GM12878 (cell line): Measurements from ENCODE around the gene ATP1A1. TPM values are rescaled to one million over a fixed set of nuclear protein-coding genes. Genes with fewer than 3 reads are reported as not detected.

Experiments used
- ATAC-seq: fragments of 200-7000 bp; cut with Tn5 transposase; 3 replicates; pipeline ENCODE4 v1.9.1; 2020; ENCODE audit warnings: mild to moderate bottlenecking, moderate library complexity
- BruUV-seq: library from RNA; stranded (reverse); fragments of 400-500 nt; replicated peaks from 2 replicates; lab custom pipeline; 2021; lab: Mats Ljungman, UMichigan
- CTCF ChIA-PET: fragments of 300-600 bp; sonication (Branson Sonifier 250); formaldehyde crosslinking; extraction: SDS; loops from one replicate; lab custom pipeline; 2021; ENCODE audit warnings: inconsistent platforms; lab: Yijun Ruan, JAX
- POLR2A ChIA-PET: fragments of 350-600 bp; formaldehyde crosslinking; extraction: SDS; loops from one replicate; lab custom pipeline; 2021; ENCODE audit warnings: inconsistent platforms; lab: Charles Lee
- RAD21 ChIA-PET: fragments of 300-600 bp; sonication (Branson Sonifier 250); formaldehyde crosslinking; loops from one replicate; lab custom pipeline; 2023; ENCODE audit warnings: antibody characterized with exemption; ENCODE audit not compliant: unreplicated experiment; lab: Charles Lee
- SMC1A ChIA-PET: fragments of 300-600 bp; sonication (Branson Sonifier 250); formaldehyde crosslinking; loops from one replicate; lab custom pipeline; 2023; ENCODE audit not compliant: unreplicated experiment, uncharacterized antibody; lab: Charles Lee
- DNase-seq: peaks from one replicate; pipeline ENCODE4 v3.0.0-alpha.2; 2011; ENCODE audit warnings: low read depth, low spot score
- FAIRE-seq: peaks from 3 replicates; lab custom pipeline; 2011; peaks lifted over from hg19 to GRCh38; lab: Jason Lieb, UNC
- H2AFZ ChIP-seq: 2 replicates; pipeline ENCODE4 v1.6.0; 2011; ENCODE audit warnings: low read depth, low read length, control low read depth; ENCODE audit not compliant: control insufficient read depth
- H3K27ac ChIP-seq: 2 replicates; pipeline ENCODE4 v1.5.1; 2011; ENCODE audit warnings: control low read depth; ENCODE audit not compliant: control insufficient read depth, insufficient read depth
- H3K27me3 ChIP-seq, 2 experiments: replicated peaks in 1 of 2; 2 replicates each; pipeline versions ENCODE4 v1.6.0 to v1.6.1; 2011; ENCODE audit warnings: low read length in 1 of 2; ENCODE audit not compliant: control insufficient read depth in 2 of 2, insufficient read depth in 2 of 2
- H3K36me3 ChIP-seq, 2 experiments: 2 replicates each; pipeline ENCODE4 v1.5.1; 2011; ENCODE audit warnings: low read length in 1 of 2; ENCODE audit not compliant: control insufficient read depth in 2 of 2, insufficient read depth in 2 of 2
- H3K4me1 ChIP-seq: 2 replicates; pipeline ENCODE4 v1.6.1; 2011; ENCODE audit warnings: mild to moderate bottlenecking, low read length, moderate library complexity, mixed read lengths; ENCODE audit not compliant: control insufficient read depth, insufficient read depth
- H3K4me2 ChIP-seq: 2 replicates; pipeline ENCODE4 v1.6.0; 2011; ENCODE audit warnings: control low read depth; ENCODE audit not compliant: control insufficient read depth, insufficient read depth
- H3K4me3 ChIP-seq: fragments of 200-600 bp; sonication (generic); 2 replicates; pipeline ENCODE4 v1.5.1; 2016
- H3K79me2 ChIP-seq: 2 replicates; pipeline ENCODE4 v1.6.0; 2011; ENCODE audit warnings: low read length; ENCODE audit not compliant: control insufficient read depth, insufficient read depth
- H3K9ac ChIP-seq: 2 replicates; pipeline ENCODE4 v1.8.0; 2011; ENCODE audit warnings: low read length, control low read depth, mixed read lengths; ENCODE audit not compliant: control insufficient read depth, insufficient read depth
- H3K9me3 ChIP-seq: replicated peaks from 3 replicates; pipeline ENCODE4 v1.5.1; 2011; ENCODE audit warnings: mild to moderate bottlenecking, low read length; ENCODE audit not compliant: control insufficient read depth, insufficient read depth
- H4K20me1 ChIP-seq: 2 replicates; pipeline ENCODE4 v1.6.0; 2011; ENCODE audit not compliant: control insufficient read depth, insufficient read depth
- CHD2 ChIP-seq: IDR thresholded peaks from 2 replicates; pipeline ENCODE4 v1.6.1; 2011; ENCODE audit warnings: low read depth, low read length, improper control_type of control experiment, borderline replicate concordance
- CREB1 ChIP-seq: IDR thresholded peaks from 2 replicates; pipeline ENCODE4 v1.6.1; 2012; ENCODE audit warnings: low read depth, mild to moderate bottlenecking, inconsistent platforms
- GATAD2B ChIP-seq: fragments of 450-650 bp; conservative IDR thresholded peaks from 2 replicates; pipeline ENCODE4 v1.6.1; 2017; ENCODE audit warnings: low read depth, mild to moderate bottlenecking, moderate library complexity
- HDGF ChIP-seq: fragments of 450-650 bp; IDR thresholded peaks from 2 replicates; pipeline ENCODE4 v1.6.1; 2016; ENCODE audit warnings: antibody characterized with exemption
- IKZF2 ChIP-seq, 2 experiments: fragments of 450-650 bp; IDR thresholded peaks; 2 replicates each; pipeline ENCODE4 v1.6.1; 2017; ENCODE audit warnings: mild to moderate bottlenecking in 2 of 2, moderate library complexity in 2 of 2
- MAX ChIP-seq: IDR thresholded peaks from 2 replicates; pipeline ENCODE4 v1.6.1; 2012; ENCODE audit warnings: low read depth, low read length, improper control_type of control experiment
- MYB ChIP-seq: fragments of 150-350 bp; IDR thresholded peaks from 2 replicates; pipeline ENCODE4 v1.6.1; 2014; ENCODE audit warnings: mild to moderate bottlenecking, low read depth, low read length, borderline replicate concordance
- POLR2A ChIP-seq: IDR thresholded peaks from 2 replicates; pipeline ENCODE4 v1.6.1; 2011; ENCODE audit warnings: low read depth, mild to moderate bottlenecking, low read length
- STAT1 ChIP-seq: fragments of 450-650 bp; conservative IDR thresholded peaks from 2 replicates; pipeline ENCODE4 v1.6.1; 2014; ENCODE audit warnings: antibody characterized with exemption, mild to moderate bottlenecking
- TCF3 ChIP-seq: IDR thresholded peaks from 2 replicates; pipeline ENCODE4 v1.6.1; 2012; ENCODE audit warnings: low read depth, mild to moderate bottlenecking, low read length, borderline replicate concordance; ENCODE audit not compliant: insufficient read depth
- YY1 ChIP-seq: IDR thresholded peaks from 2 replicates; pipeline ENCODE4 v1.6.1; 2011; ENCODE audit warnings: low read depth, mild to moderate bottlenecking, low read length
- ZNF24 ChIP-seq: fragments of 450-650 bp; IDR thresholded peaks from 2 replicates; pipeline ENCODE4 v1.6.1; 2017; ENCODE audit warnings: antibody characterized with exemption, mild to moderate bottlenecking
- WGBS: methylation state at CpG from one replicate; pipeline ENCODE4 v1.1.6; 2016; ENCODE audit warnings: low lambda C conversion rate; ENCODE audit not compliant: insufficient replicate concordance, insufficient coverage; ENCODE audit errors: missing lambda C conversion rate; 5-methylcytosine and 5-hydroxymethylcytosine counted together
- in situ Hi-C: fragments of 300-500 bp; cut with MboI; formaldehyde crosslinking; loops from 9 replicates; pipeline ENCODE4 v1.14.3; 2018; ENCODE audit warnings: mixed read lengths
- intact Hi-C: fragments of 100-400 bp; cut with micrococcal nuclease; formaldehyde crosslinking; loops from one replicate; pipeline ENCODE4 v1.14.2; 2022; ENCODE audit not compliant: unreplicated experiment
- polyA plus RNA-seq, 11 experiments: library from polyadenylated mRNA; depleted of rRNA in 4 of 11; unstranded in 6 of 11; stranded (reverse) in 5 of 11; fragments of >200 nt; fragmentation: Nextera tagmentation in 4 of 11; fragmentation: Illumina TruSeq in 1 of 11; extraction: Ambion mirVana in 4 of 11; extraction: Trizol in 1 of 11; gene quantifications; 1 replicate in 1 of 11; 2 replicates in 10 of 11; pipeline versions ENCODE4 v1.2.1 to v1.2.3, GENCODE V29; 2011 to 2016; ENCODE audit warnings: inconsistent platforms in 2 of 11, missing spikeins in 2 of 11, low read depth in 1 of 11
- total RNA-seq, 4 experiments: library from RNA; depleted of rRNA in 3 of 4; stranded (reverse); fragments of >200 nt in 3 of 4; fragmentation: Illumina TruSeq in 1 of 4; extraction: Trizol in 1 of 4; gene quantifications; 2 replicates each; pipeline versions ENCODE4 v1.2.1 to v1.2.3, GENCODE V29; 2013 to 2021
- TF ChIP-seq, protein P1 (sequence below): IDR thresholded peaks from 2 replicates; pipeline ENCODE4 v1.6.1; 2012; ENCODE audit warnings: low read depth, low read length, improper control_type of control experiment

Gene ATP1A1
- total and polyA plus RNA-seq, 10 of the 15 experiments (the other 5 are each of a cell fraction or from before 2014, with no cell fraction given), result 113 to 566 (median 313) TPM

DNA sequence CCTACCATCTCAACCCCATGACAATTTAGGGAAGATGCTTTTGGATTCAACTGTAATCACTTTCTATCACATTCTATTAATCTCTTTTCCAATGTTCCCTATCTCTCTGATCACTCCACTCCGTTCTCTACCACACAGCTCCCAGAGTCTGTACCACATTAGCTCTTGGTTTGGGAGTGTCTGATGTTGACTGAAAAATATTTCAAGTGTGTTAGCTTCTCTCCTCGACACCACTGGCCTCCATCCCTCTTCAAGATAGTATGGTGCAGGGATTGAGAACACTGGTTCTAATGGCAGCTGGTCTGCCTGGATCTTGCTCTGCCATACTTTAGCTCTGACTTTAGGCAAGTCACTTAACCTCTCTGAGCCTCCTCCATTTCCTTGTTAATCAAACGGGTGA is 39.9 kb downstream of the ATP1A1 start:
- no peak overlapping the region for H3K4me3 ChIP-seq
- DNase-seq (no peak), ATAC-seq (no peak), FAIRE-seq (no peak)
- WGBS, result 75% methylated on average over 3 of the region's 3 CpGs
- no peaks in the 10 kb centered on the region for H4K20me1 ChIP-seq
- ChIA-PET SMC1A (interaction anchor here (1.0 to 2.0 kb wide), 3 partner anchors 26 to 73 kb away, joined by 4 to 5 read pairs (median 5); no protein-coding TSS in a partner anchor), RAD21 (interaction anchor here (1.0 kb wide), 1 partner anchor 31 kb away, joined by 3 read pairs; no protein-coding TSS in a partner anchor)
- H3K79me2 ChIP-seq, result peaks cover 6% of the 10 kb centered on the region
- H3K4me1 ChIP-seq, result peaks cover 4% of the 10 kb centered on the region
- no peak overlapping the region for H3K9ac ChIP-seq
- H3K4me2 ChIP-seq, result no peak overlapping the region
- H3K36me3 ChIP-seq, result peaks cover 0 to under 1% of the 10 kb centered on the region in 2 experiments; a peak in 1 of 4 replicates
- H2AFZ ChIP-seq, result no peak overlapping the region
- TF ChIP-seq MAX (no peak), MYB (no peak), IKZF2 (IDR thresholded peaks at IDR 0.05) (no peak), CREB1 (no peak), YY1 (no peak), CHD2 (no peak), ZNF24 (no peak), GATAD2B (no peak), HDGF (no peak), POLR2A (no peak), TCF3 (no peak), STAT1 (no peak)
- TF ChIP-seq, protein P1, sequence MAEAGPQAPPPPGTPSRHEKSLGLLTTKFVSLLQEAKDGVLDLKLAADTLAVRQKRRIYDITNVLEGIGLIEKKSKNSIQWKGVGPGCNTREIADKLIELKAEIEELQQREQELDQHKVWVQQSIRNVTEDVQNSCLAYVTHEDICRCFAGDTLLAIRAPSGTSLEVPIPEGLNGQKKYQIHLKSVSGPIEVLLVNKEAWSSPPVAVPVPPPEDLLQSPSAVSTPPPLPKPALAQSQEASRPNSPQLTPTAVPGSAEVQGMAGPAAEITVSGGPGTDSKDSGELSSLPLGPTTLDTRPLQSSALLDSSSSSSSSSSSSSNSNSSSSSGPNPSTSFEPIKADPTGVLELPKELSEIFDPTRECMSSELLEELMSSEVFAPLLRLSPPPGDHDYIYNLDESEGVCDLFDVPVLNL, result no peak
- TF ChIP-seq, all 136 proteins: peak for 0
- intact Hi-C loops (no loop called here), in situ Hi-C loops (no loop called here)
- Histone ChIP-seq H3K27me3 (no peaks in the 10 kb centered on the region), H3K27ac (no peak overlapping the region), H3K9me3 (no peaks in the 10 kb centered on the region)
- ChIA-PET POLR2A (no interaction called here), CTCF (interaction anchor here (1.1 to 1.4 kb wide), 2 partner anchors 86 to 274 kb away, joined by 3 to 4 read pairs; no protein-coding TSS in a partner anchor)
- no TSS peak for BruUV-seq
